ENCODE data around the gene NANOS2. TPM values are rescaled to one million over a fixed set of nuclear protein-coding genes. Genes with fewer than 3 reads are reported as not detected.

Gene NANOS2
- total and polyA plus RNA-seq, 2 of the 13 experiments (the other 11 are each of a cell fraction or from before 2014, with no cell fraction given): not detected

DNA sequence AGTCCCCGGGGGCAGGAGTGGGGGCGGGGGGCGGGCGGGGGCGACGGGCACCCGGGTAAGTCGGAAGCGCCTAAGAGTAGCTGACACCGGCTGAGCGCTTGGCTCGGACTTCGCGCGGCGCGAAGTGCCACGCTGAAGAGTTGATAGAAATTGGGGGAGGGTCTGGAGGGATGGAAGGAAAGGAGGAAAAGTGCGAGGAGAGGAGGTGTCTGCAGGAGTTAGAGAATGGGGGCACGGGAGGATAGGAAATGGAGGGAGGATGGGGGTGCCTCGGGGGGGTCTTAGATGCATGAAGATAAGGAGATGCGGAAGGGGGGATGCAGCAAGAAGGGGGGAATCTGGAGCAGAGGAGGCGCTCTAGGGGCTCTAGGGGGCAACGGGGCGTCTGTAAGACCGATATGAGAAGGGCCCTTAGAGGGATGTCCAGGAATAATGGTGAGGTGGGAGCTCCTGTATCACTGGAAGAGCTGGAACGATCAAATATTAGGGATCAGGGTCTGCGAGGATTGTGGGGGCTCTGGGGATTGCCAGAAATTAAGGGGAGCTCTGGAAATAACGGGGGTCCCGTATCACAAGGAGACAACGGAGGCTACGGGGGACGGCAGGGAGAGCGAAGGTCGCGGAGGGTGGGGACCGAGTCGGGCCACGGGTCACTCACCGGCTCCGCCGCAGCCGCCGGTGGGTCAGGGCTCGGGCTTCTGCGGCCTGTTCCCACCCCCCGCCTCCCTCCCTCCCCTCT is 12.5 kb downstream of the NANOS2 start, which contains the start of gene MYPOP (continued):
- 0 out of 2 replicates have a peak, but pooled peaks have one; percentile 65 for TF ChIP-seq ARID4A (CRISPR knock-in tag; IDR thresholded peaks at IDR 0.05; ENCODE audit: borderline replicate concordance)
- no peak for TF ChIP-seq ZNF296 (CRISPR knock-in tag; conservative IDR thresholded peaks at IDR 0.05)
- no peak for TF ChIP-seq MZF1 (CRISPR knock-in tag; IDR thresholded peaks at IDR 0.05; ENCODE audit: borderline replicate concordance)
- TF ChIP-seq RFXANK (CRISPR knock-in tag; IDR thresholded peaks at IDR 0.05): no peak
- no peak for TF ChIP-seq KMT2B (CRISPR knock-in tag; IDR thresholded peaks at IDR 0.05)
- no peak for TF ChIP-seq ZNF75D (CRISPR knock-in tag; IDR thresholded peaks at IDR 0.05; ENCODE audit: borderline replicate concordance)
- TF ChIP-seq ZGPAT (CRISPR knock-in tag; IDR thresholded peaks at IDR 0.05): peak; percentile 9; the same call in 1 of the 2 replicates
- no peak for TF ChIP-seq ZNF644 (CRISPR knock-in tag; IDR thresholded peaks at IDR 0.05; ENCODE audit: low read depth)
- no peak for TF ChIP-seq GTF3A (CRISPR knock-in tag; conservative IDR thresholded peaks at IDR 0.05)
- TF ChIP-seq, protein P1, sequence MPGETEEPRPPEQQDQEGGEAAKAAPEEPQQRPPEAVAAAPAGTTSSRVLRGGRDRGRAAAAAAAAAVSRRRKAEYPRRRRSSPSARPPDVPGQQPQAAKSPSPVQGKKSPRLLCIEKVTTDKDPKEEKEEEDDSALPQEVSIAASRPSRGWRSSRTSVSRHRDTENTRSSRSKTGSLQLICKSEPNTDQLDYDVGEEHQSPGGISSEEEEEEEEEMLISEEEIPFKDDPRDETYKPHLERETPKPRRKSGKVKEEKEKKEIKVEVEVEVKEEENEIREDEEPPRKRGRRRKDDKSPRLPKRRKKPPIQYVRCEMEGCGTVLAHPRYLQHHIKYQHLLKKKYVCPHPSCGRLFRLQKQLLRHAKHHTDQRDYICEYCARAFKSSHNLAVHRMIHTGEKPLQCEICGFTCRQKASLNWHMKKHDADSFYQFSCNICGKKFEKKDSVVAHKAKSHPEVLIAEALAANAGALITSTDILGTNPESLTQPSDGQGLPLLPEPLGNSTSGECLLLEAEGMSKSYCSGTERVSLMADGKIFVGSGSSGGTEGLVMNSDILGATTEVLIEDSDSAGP (CRISPR knock-in tag; IDR thresholded peaks at IDR 0.05; ENCODE audit: borderline replicate concordance): no peak
- TF ChIP-seq SRF (IDR thresholded peaks at IDR 0.05; ENCODE audit: low read depth, low read length): no peak
- no peak for TF ChIP-seq ZNF451 (CRISPR knock-in tag; IDR thresholded peaks at IDR 0.05)
- TF ChIP-seq ZNF225 (CRISPR knock-in tag; IDR thresholded peaks at IDR 0.05): no peak; the same call in 1 of the 2 replicates

All from HepG2 (cell line).